ENCODE data around the gene ISX.

- TF ChIP-seq CTCF (conservative IDR thresholded peaks at IDR 0.05; ENCODE audit: low read depth, low read length) (no peak), EZH2 (IDR thresholded peaks at IDR 0.05; ENCODE audit: borderline replicate concordance, low read depth, low read length, poor library complexity, severe bottlenecking) (no peak)
Measured at GRCh38 chr22:35071784-35072183, 5.8 kb downstream of the ISX start.

All from A673 (cell line).